IMR-90 (cell line): Measurements from ENCODE around the gene IRX3. TPM values are rescaled to one million over a fixed set of nuclear protein-coding genes. Genes with fewer than 3 reads are reported as not detected.

Experiments
- ATAC-seq: fragments of 200-7000 bp; cut with Tn5 transposase; 2 replicates; pipeline ENCODE4 v1.9.1; 2020; ENCODE audit warnings: low read depth, mild to moderate bottlenecking, moderate library complexity
- BruUV-seq: library from RNA; stranded (reverse); fragments of 400-500 nt; replicated peaks from 2 replicates; lab custom pipeline; 2021; lab: Mats Ljungman, UMichigan
- CTCF ChIA-PET: fragments of 300-600 bp; formaldehyde crosslinking; extraction: SDS; loops from one replicate; lab custom pipeline; 2021; ENCODE audit warnings: antibody characterized with exemption; lab: Yijun Ruan, JAX
- POLR2A ChIA-PET: fragments of 300-600 bp; sonication (Branson Sonifier 250); formaldehyde crosslinking; loops from one replicate; lab custom pipeline; 2022; ENCODE audit warnings: antibody characterized with exemption; ENCODE audit not compliant: unreplicated experiment; lab: Charles Lee
- DNase-seq: peaks from one replicate; pipeline ENCODE4 v3.0.0; 2013
- H2AFZ ChIP-seq: replicated peaks from 2 replicates; pipeline ENCODE3; 2013; ENCODE audit warnings: low read length, mild to moderate bottlenecking; ENCODE audit not compliant: poor library complexity
- H2AK5ac ChIP-seq: 2 replicates; pipeline ENCODE4 v1.6.1; 2013; ENCODE audit warnings: low read depth, low read length, inconsistent platforms
- H2AK9ac ChIP-seq: replicated peaks from 2 replicates; pipeline ENCODE3; 2013; ENCODE audit warnings: mild to moderate bottlenecking, low read depth, low read length, moderate library complexity; ENCODE audit not compliant: poor library complexity
- H2BK120ac ChIP-seq: 2 replicates; pipeline ENCODE4 v1.6.1; 2013; ENCODE audit warnings: low read depth, low read length, inconsistent platforms
- H2BK15ac ChIP-seq: 3 replicates; pipeline ENCODE4 v1.6.1; 2013; ENCODE audit warnings: low read depth, low read length, inconsistent platforms
- H2BK20ac ChIP-seq: 2 replicates; pipeline ENCODE4 v1.6.1; 2013; ENCODE audit warnings: low read depth, mild to moderate bottlenecking, inconsistent platforms, low read length, moderate library complexity
- H2BK5ac ChIP-seq: 2 replicates; pipeline ENCODE4 v1.6.1; 2013; ENCODE audit warnings: mild to moderate bottlenecking, low read depth, low read length, inconsistent platforms; ENCODE audit not compliant: poor library complexity, severe bottlenecking
- H3K14ac ChIP-seq: replicated peaks from 2 replicates; pipeline ENCODE4 v1.6.1; 2013; ENCODE audit warnings: low read depth, low read length, inconsistent platforms
- H3K18ac ChIP-seq: 2 replicates; pipeline ENCODE4 v1.6.1; 2013; ENCODE audit warnings: low read depth, low read length, control low read depth
- H3K23ac ChIP-seq: 2 replicates; pipeline ENCODE4 v1.6.1; 2013; ENCODE audit warnings: low read depth, low read length, inconsistent platforms
- H3K27ac ChIP-seq: 2 replicates; pipeline ENCODE4 v1.5.1; 2013; ENCODE audit warnings: mild to moderate bottlenecking, control low read depth, low read length; ENCODE audit not compliant: insufficient read depth
- H3K27me3 ChIP-seq: 2 replicates; pipeline ENCODE4 v1.6.1; 2013; ENCODE audit warnings: low read length; ENCODE audit not compliant: control insufficient read depth, insufficient read depth
- H3K36me3 ChIP-seq: 2 replicates; pipeline ENCODE4 v1.6.1; 2013; ENCODE audit warnings: low read length, mixed read lengths; ENCODE audit not compliant: control insufficient read depth, insufficient read depth
- H3K4ac ChIP-seq: 2 replicates; pipeline ENCODE4 v1.6.1; 2013; ENCODE audit warnings: low read depth, low read length, inconsistent platforms
- H3K4me1 ChIP-seq: 2 replicates; pipeline ENCODE4 v1.6.1; 2013; ENCODE audit warnings: low read length, mixed read lengths; ENCODE audit not compliant: control insufficient read depth, insufficient read depth
- H3K4me2 ChIP-seq: 2 replicates; pipeline ENCODE4 v1.6.1; 2013; ENCODE audit warnings: low read depth, mild to moderate bottlenecking, control low read depth, low read length, moderate library complexity
- H3K4me3 ChIP-seq: 2 replicates; pipeline ENCODE4 v1.5.1; 2013; ENCODE audit warnings: low read depth, mild to moderate bottlenecking, control low read depth, low read length, moderate library complexity; ENCODE audit not compliant: insufficient read depth
- H3K56ac ChIP-seq: 2 replicates; pipeline ENCODE4 v1.6.1; 2013; ENCODE audit warnings: low read length, inconsistent platforms; ENCODE audit not compliant: insufficient read depth; ENCODE audit errors: extremely low read depth
- H3K79me1 ChIP-seq, 2 experiments: 2 replicates each; pipeline ENCODE4 v1.6.1; 2013; ENCODE audit warnings: low read length in 2 of 2, inconsistent platforms in 1 of 2, low read depth in 1 of 2
- H3K9ac ChIP-seq: 2 replicates; pipeline ENCODE4 v1.6.1; 2013; ENCODE audit warnings: low read depth, low read length, control low read depth
- H3K9me1 ChIP-seq: 2 replicates; pipeline ENCODE4 v1.6.1; 2013; ENCODE audit warnings: low read length, inconsistent platforms; ENCODE audit not compliant: insufficient read depth
- H3K9me3 ChIP-seq: 2 replicates; pipeline ENCODE4 v1.6.1; 2013; ENCODE audit warnings: low read length; ENCODE audit not compliant: control insufficient read depth, insufficient read depth
- H4K20me1 ChIP-seq: 2 replicates; pipeline ENCODE4 v1.6.1; 2013; ENCODE audit warnings: low read length, inconsistent platforms; ENCODE audit not compliant: insufficient read depth
- H4K5ac ChIP-seq: 2 replicates; pipeline ENCODE4 v1.6.1; 2013; ENCODE audit warnings: mild to moderate bottlenecking, low read depth, low read length, control low read depth
- H4K8ac ChIP-seq, 2 experiments: 2 replicates each; pipeline ENCODE4 v1.6.1; 2013; ENCODE audit warnings: low read depth in 2 of 2, low read length in 2 of 2, control low read depth in 1 of 2, inconsistent platforms in 1 of 2
- H4K91ac ChIP-seq: 2 replicates; pipeline ENCODE4 v1.6.1; 2013; ENCODE audit warnings: low read depth, low read length, inconsistent platforms; ENCODE audit not compliant: insufficient read depth
- CEBPB ChIP-seq: IDR thresholded peaks from 2 replicates; pipeline ENCODE4 v1.6.1; 2012; ENCODE audit warnings: low read depth, low read length, improper control_type of control experiment
- CHD1 ChIP-seq: IDR thresholded peaks from 2 replicates; pipeline ENCODE4 v1.6.1; 2012; ENCODE audit warnings: low read depth, low read length, improper control_type of control experiment
- ELK1 ChIP-seq: fragments of 150-350 bp; IDR thresholded peaks from 2 replicates; pipeline ENCODE4 v1.6.1; 2016; ENCODE audit warnings: low read depth, mild to moderate bottlenecking, low read length, moderate library complexity, borderline replicate concordance
- FOS ChIP-seq: fragments of 150-350 bp; IDR thresholded peaks from 2 replicates; pipeline ENCODE4 v1.6.1; 2016; ENCODE audit warnings: low read depth, low read length
- MAFK ChIP-seq: IDR thresholded peaks from 2 replicates; pipeline ENCODE4 v1.6.1; 2012; ENCODE audit warnings: low read depth, low read length, improper control_type of control experiment
- MAZ ChIP-seq: IDR thresholded peaks from 2 replicates; pipeline ENCODE4 v1.6.1; 2012; ENCODE audit warnings: low read depth, mild to moderate bottlenecking, low read length, improper control_type of control experiment, moderate library complexity, borderline replicate concordance
- MXI1 ChIP-seq: IDR thresholded peaks from 2 replicates; pipeline ENCODE4 v1.6.1; 2012; ENCODE audit warnings: low read depth, mild to moderate bottlenecking, low read length, moderate library complexity, borderline replicate concordance
- NFE2L2 ChIP-seq: fragments of 150-350 bp; IDR thresholded peaks from 2 replicates; pipeline ENCODE4 v1.6.1; 2016; ENCODE audit warnings: low read depth, mild to moderate bottlenecking, low read length
- POLR2A ChIP-seq: IDR thresholded peaks from 2 replicates; pipeline ENCODE4 v1.6.1; 2012; ENCODE audit warnings: mild to moderate bottlenecking, low read depth, low read length
- RAD21 ChIP-seq: IDR thresholded peaks from 2 replicates; pipeline ENCODE4 v1.6.1; 2012; ENCODE audit warnings: low read length, improper control_type of control experiment
- RCOR1 ChIP-seq: IDR thresholded peaks from 2 replicates; pipeline ENCODE4 v1.6.1; 2012; ENCODE audit warnings: mild to moderate bottlenecking, low read length, improper control_type of control experiment; ENCODE audit not compliant: insufficient replicate concordance
- RFX5 ChIP-seq: IDR thresholded peaks from 2 replicates; pipeline ENCODE4 v1.8.0; 2012; ENCODE audit warnings: low read depth, mild to moderate bottlenecking, low read length, moderate library complexity
- SMC3 ChIP-seq: fragments of 150-350 bp; IDR thresholded peaks from 2 replicates; pipeline ENCODE4 v1.6.1; 2016; ENCODE audit warnings: low read depth, mild to moderate bottlenecking, antibody characterized with exemption, low read length, moderate library complexity
- WGBS, 2 experiments: methylation state at CpG; one replicate each; pipeline versions ENCODE4 v1.1.5 to v1.1.7; 2013; ENCODE audit warnings: missing lambda C conversion rate in 2 of 2; ENCODE audit not compliant: insufficient read length in 1 of 2; ENCODE audit errors: extremely low coverage in 2 of 2; 5-methylcytosine and 5-hydroxymethylcytosine counted together
- dilution Hi-C: fragments of 300-500 bp; cut with HindIII; formaldehyde crosslinking; loops from one replicate; pipeline ENCODE4 v1.14.3; 2018; ENCODE audit warnings: low sequenced_read_pairs; ENCODE audit not compliant: unreplicated experiment
- in situ Hi-C: fragments of 300-500 bp; cut with MboI; formaldehyde crosslinking; loops from 3 replicates; pipeline ENCODE4 v1.14.3; 2019; ENCODE audit warnings: low sequenced_read_pairs, inconsistent platforms, mixed read lengths
- intact Hi-C: fragments of 100-400 bp; cut with micrococcal nuclease; formaldehyde crosslinking; loops from 2 replicates; pipeline ENCODE4 v1.10.0; 2022
- polyA plus RNA-seq, 3 experiments: library from polyadenylated mRNA; depleted of rRNA; stranded (reverse); fragments of >200 nt; gene quantifications; 2 replicates each; pipeline ENCODE4 v1.2.3, GENCODE V29; 2012; ENCODE audit warnings: low replicate concordance in 1 of 3
- total RNA-seq: library from RNA; depleted of rRNA; stranded (reverse); fragments of >200 nt; gene quantifications from 2 replicates; pipeline ENCODE4 v1.2.3, GENCODE V29; 2012
- TF ChIP-seq, protein P1 (sequence below): conservative IDR thresholded peaks from 2 replicates; pipeline ENCODE4 v1.5.1; 2012; ENCODE audit warnings: mild to moderate bottlenecking, low read depth, low read length, improper control_type of control experiment
- TF ChIP-seq, protein P2 (sequence below): fragments of 150-350 bp; IDR thresholded peaks from 2 replicates; pipeline ENCODE4 v1.6.1; 2017; ENCODE audit warnings: mild to moderate bottlenecking, antibody characterized with exemption, low read length, low read depth

The IRX3 gene
- total and polyA plus RNA-seq, 2 of the 4 experiments (the other 2 are of a cell fraction) = not detected

DNA sequence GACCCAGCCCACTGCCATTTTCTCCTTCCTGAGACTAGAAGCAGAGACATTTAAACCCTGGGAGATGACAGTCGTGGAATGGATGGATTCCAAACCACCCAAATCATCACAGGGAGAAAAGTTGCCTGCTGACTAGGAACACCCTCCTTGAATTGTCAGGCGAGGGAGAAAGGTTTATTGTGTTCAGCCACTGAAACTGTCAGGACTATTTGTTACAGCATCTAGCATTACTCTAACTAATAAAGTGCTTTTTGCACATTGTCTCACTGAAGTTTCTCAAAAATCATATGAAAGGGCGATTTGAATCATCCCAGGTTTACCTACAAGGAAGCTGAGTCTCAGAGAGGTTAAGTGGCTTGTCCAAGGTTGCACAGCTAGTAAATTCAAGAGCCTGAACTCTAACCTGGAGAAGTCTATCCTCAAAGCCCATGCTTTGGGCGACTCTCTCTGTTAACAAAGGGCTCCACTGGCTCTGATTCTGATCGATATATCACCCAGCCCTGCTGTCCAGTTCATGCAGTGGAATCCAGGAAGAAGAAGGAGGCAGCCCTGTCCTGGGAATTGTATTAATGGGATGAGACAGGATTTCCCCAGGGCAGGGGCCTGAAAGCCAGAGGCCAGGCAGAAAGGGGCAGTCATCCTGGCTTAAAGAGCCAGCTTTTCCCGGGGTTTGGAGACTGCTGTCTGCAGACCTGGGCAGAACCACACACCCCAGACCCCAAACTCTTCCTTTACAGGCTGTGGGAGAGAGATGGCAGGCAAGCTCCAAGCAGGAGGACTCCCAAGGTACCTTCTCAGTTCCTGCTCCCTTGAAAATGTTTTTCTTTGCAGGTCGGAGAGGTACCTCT lies 37.5 kb downstream of the IRX3 start:
- DNase-seq = no peak
- no peaks in the 10 kb centered on the region for H3K36me3 ChIP-seq
- H3K23ac ChIP-seq = no peak overlapping the region
- H3K18ac ChIP-seq = no peak overlapping the region
- CTCF ChIA-PET = no interaction called here
- no peak overlapping the region for H2AFZ ChIP-seq
- H3K9me3 ChIP-seq = no peaks in the 10 kb centered on the region
- TF ChIP-seq ELK1 (no peak), MAFK (no peak), SMC3 (no peak), POLR2A (no peak), CHD1 (no peak), RFX5 (no peak), RAD21 (no peak), MXI1 (no peak), CEBPB (no peak), RCOR1 (no peak), NFE2L2 (no peak), MAZ (no peak), FOS (no peak)
- TF ChIP-seq, protein P1, sequence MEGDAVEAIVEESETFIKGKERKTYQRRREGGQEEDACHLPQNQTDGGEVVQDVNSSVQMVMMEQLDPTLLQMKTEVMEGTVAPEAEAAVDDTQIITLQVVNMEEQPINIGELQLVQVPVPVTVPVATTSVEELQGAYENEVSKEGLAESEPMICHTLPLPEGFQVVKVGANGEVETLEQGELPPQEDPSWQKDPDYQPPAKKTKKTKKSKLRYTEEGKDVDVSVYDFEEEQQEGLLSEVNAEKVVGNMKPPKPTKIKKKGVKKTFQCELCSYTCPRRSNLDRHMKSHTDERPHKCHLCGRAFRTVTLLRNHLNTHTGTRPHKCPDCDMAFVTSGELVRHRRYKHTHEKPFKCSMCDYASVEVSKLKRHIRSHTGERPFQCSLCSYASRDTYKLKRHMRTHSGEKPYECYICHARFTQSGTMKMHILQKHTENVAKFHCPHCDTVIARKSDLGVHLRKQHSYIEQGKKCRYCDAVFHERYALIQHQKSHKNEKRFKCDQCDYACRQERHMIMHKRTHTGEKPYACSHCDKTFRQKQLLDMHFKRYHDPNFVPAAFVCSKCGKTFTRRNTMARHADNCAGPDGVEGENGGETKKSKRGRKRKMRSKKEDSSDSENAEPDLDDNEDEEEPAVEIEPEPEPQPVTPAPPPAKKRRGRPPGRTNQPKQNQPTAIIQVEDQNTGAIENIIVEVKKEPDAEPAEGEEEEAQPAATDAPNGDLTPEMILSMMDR = no peak
- TF ChIP-seq, protein P2, sequence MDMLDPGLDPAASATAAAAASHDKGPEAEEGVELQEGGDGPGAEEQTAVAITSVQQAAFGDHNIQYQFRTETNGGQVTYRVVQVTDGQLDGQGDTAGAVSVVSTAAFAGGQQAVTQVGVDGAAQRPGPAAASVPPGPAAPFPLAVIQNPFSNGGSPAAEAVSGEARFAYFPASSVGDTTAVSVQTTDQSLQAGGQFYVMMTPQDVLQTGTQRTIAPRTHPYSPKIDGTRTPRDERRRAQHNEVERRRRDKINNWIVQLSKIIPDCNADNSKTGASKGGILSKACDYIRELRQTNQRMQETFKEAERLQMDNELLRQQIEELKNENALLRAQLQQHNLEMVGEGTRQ = no peak
- no peak overlapping the region for H3K27ac ChIP-seq
- ATAC-seq = no peak
- no peak overlapping the region for H3K9ac ChIP-seq
- no peak overlapping the region for H2BK15ac ChIP-seq
- H3K56ac ChIP-seq = no peak overlapping the region
- POLR2A ChIA-PET = no interaction called here
- H3K27me3 ChIP-seq = peaks cover 6% of the 10 kb centered on the region
- dilution Hi-C loops = no loop called here
- H4K20me1 ChIP-seq = no peaks in the 10 kb centered on the region
- H3K4me3 ChIP-seq = no peak overlapping the region
- WGBS, 2 experiments = no CpG with 5 or more reads among the region's 7 CpGs
- no peak overlapping the region for H2AK9ac ChIP-seq
- H3K4ac ChIP-seq = no peak overlapping the region
- H3K79me1 ChIP-seq = no peaks in the 10 kb centered on the region
- no peak overlapping the region for H3K4me2 ChIP-seq
- intact Hi-C loops = no loop called here
- no peak overlapping the region for H2BK120ac ChIP-seq
- no peak overlapping the region for H2BK5ac ChIP-seq
- no peaks in the 10 kb centered on the region for H3K9me1 ChIP-seq
- in situ Hi-C loops = no loop called here
- no peak overlapping the region for H4K5ac ChIP-seq
- H2AK5ac ChIP-seq = no peak overlapping the region
- H3K4me1 ChIP-seq = no peaks in the 10 kb centered on the region
- no TSS peak for BruUV-seq
- no peak overlapping the region for H4K91ac ChIP-seq
- H3K14ac ChIP-seq = no peak overlapping the region
- no peak overlapping the region for H4K8ac ChIP-seq
- H2BK20ac ChIP-seq = no peak overlapping the region
